HepG2 (cell line): Measurements from ENCODE around the gene PACSIN1. TPM values are rescaled to one million over a fixed set of nuclear protein-coding genes. Genes with fewer than 3 reads are reported as not detected.

Experiments
- FIP1L1 ChIP-seq: fragments of 200-400 bp; formaldehyde crosslinking; IDR thresholded peaks from 2 replicates; pipeline ENCODE4 v1.6.1; 2018; ENCODE audit warnings: low read depth, mild to moderate bottlenecking, low read length, moderate library complexity, borderline replicate concordance; ENCODE audit not compliant: insufficient read depth
- MAX ChIP-seq: IDR thresholded peaks from 2 replicates; pipeline ENCODE4 v1.6.1; 2012; ENCODE audit warnings: inconsistent platforms
- MEF2D ChIP-seq: sonication (generic); formaldehyde crosslinking; IDR thresholded peaks from 2 replicates; pipeline ENCODE4 v1.5.1; 2020; ENCODE audit warnings: mild to moderate bottlenecking, missing genetic modification reagents
- NR2C2 ChIP-seq: sonication (generic); formaldehyde crosslinking; IDR thresholded peaks from 2 replicates; pipeline ENCODE4 v1.4.0; 2020; ENCODE audit warnings: missing genetic modification reagents, mild to moderate bottlenecking, moderate library complexity, borderline replicate concordance
- RELA ChIP-seq: sonication (generic); formaldehyde crosslinking; IDR thresholded peaks from 2 replicates; pipeline ENCODE4 v1.4.0; 2020; ENCODE audit warnings: missing genetic modification reagents
- SALL2 ChIP-seq: sonication (generic); formaldehyde crosslinking; IDR thresholded peaks from 2 replicates; pipeline ENCODE4 v1.8.1; 2023; ENCODE audit warnings: mild to moderate bottlenecking, missing genetic modification reagents, inconsistent platforms
- SRSF4 ChIP-seq: fragments of 200-400 bp; formaldehyde crosslinking; IDR thresholded peaks from one replicate; pipeline ENCODE4 v1.6.1; 2018; ENCODE audit warnings: mild to moderate bottlenecking, low read depth, low read length, moderate library complexity; ENCODE audit not compliant: poor library complexity, severe bottlenecking
- SRSF9 ChIP-seq: fragments of 200-400 bp; formaldehyde crosslinking; IDR thresholded peaks from 2 replicates; pipeline ENCODE4 v1.6.1; 2018; ENCODE audit warnings: borderline replicate concordance, mild to moderate bottlenecking, low read depth, low read length; ENCODE audit not compliant: insufficient read depth, poor library complexity, severe bottlenecking
- SYNCRIP ChIP-seq: fragments of 200-400 bp; formaldehyde crosslinking; IDR thresholded peaks from 2 replicates; pipeline ENCODE4 v1.6.1; 2018; ENCODE audit warnings: mild to moderate bottlenecking, low read depth, low read length; ENCODE audit not compliant: insufficient read depth
- ZBTB8A ChIP-seq: sonication (generic); formaldehyde crosslinking; IDR thresholded peaks from 2 replicates; pipeline ENCODE4 v1.4.0; 2020; ENCODE audit warnings: mild to moderate bottlenecking, low read depth, missing genetic modification reagents, borderline replicate concordance
- ZNF577 ChIP-seq: sonication (generic); formaldehyde crosslinking; IDR thresholded peaks from 2 replicates; pipeline ENCODE4 v1.4.0; 2020; ENCODE audit warnings: mild to moderate bottlenecking, low read depth, missing genetic modification reagents, borderline replicate concordance
- ZNF609 ChIP-seq: sonication (generic); formaldehyde crosslinking; IDR thresholded peaks from 2 replicates; pipeline ENCODE4 v1.4.0; 2020; ENCODE audit warnings: mild to moderate bottlenecking, missing genetic modification reagents, borderline replicate concordance
- ZNF879 ChIP-seq: sonication (generic); formaldehyde crosslinking; IDR thresholded peaks from 2 replicates; pipeline ENCODE4 v1.8.1; 2023; ENCODE audit warnings: missing genetic modification reagents
- ZSCAN25 ChIP-seq: sonication (generic); formaldehyde crosslinking; IDR thresholded peaks from 2 replicates; pipeline ENCODE4 v1.8.0; 2022; ENCODE audit warnings: mild to moderate bottlenecking, missing genetic modification reagents
- ZSCAN9 ChIP-seq: IDR thresholded peaks from 2 replicates; pipeline ENCODE4 v1.6.1; 2016; ENCODE audit warnings: borderline replicate concordance
- polyA plus RNA-seq, 8 experiments: library from polyadenylated mRNA; depleted of rRNA in 3 of 8; stranded (reverse) in 7 of 8; unstranded in 1 of 8; fragments of >200 nt; fragmentation: Illumina TruSeq in 4 of 8; extraction: Trizol in 4 of 8; gene quantifications; 2 replicates each; pipeline versions ENCODE4 v1.2.1 to v1.2.3, GENCODE V29; 2011 to 2016; ENCODE audit warnings: low read depth in 4 of 8, missing spikeins in 1 of 8, mixed read lengths in 1 of 8; ENCODE audit not compliant: insufficient read depth in 1 of 8
- total RNA-seq, 5 experiments: library from RNA; depleted of rRNA; stranded (reverse); fragments of >200 nt; fragmentation: Illumina TruSeq; extraction: Trizol; gene quantifications; 2 replicates each; pipeline ENCODE4 v1.2.3, GENCODE V29; 2016; ENCODE audit warnings: low read depth in 1 of 5
- TF ChIP-seq, protein P1 (sequence below): IDR thresholded peaks from 2 replicates; pipeline ENCODE4 v1.6.1; 2016; ENCODE audit warnings: control low read depth
- TF ChIP-seq, protein P2 (sequence below): sonication (generic); formaldehyde crosslinking; IDR thresholded peaks from 2 replicates; pipeline ENCODE4 v1.4.0; 2020; ENCODE audit warnings: missing genetic modification reagents
- TF ChIP-seq, protein P3 (sequence below): sonication (generic); formaldehyde crosslinking; IDR thresholded peaks from 2 replicates; pipeline ENCODE4 v1.4.0; 2020; ENCODE audit warnings: missing genetic modification reagents

The PACSIN1 gene
- total and polyA plus RNA-seq, 2 of the 13 experiments (the other 11 are each of a cell fraction or from before 2014, with no cell fraction given) = not detected

- TF ChIP-seq SALL2 (CRISPR knock-in tag) = no peak; the same call in 1 of the 2 replicates
- no peak for TF ChIP-seq ZNF577 (CRISPR knock-in tag)
- peak; percentile 43; the same call in 1 of the 2 replicates for TF ChIP-seq MAX
- no peak for TF ChIP-seq SRSF4
- no peak for TF ChIP-seq SYNCRIP
- TF ChIP-seq ZBTB8A (CRISPR knock-in tag) = no peak
- TF ChIP-seq, protein P1, sequence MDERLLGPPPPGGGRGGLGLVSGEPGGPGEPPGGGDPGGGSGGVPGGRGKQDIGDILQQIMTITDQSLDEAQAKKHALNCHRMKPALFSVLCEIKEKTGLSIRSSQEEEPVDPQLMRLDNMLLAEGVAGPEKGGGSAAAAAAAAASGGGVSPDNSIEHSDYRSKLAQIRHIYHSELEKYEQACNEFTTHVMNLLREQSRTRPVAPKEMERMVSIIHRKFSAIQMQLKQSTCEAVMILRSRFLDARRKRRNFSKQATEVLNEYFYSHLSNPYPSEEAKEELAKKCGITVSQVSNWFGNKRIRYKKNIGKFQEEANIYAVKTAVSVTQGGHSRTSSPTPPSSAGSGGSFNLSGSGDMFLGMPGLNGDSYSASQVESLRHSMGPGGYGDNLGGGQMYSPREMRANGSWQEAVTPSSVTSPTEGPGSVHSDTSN (CRISPR knock-in tag) = peak; percentile 63; the same call in 1 of the 2 replicates
- no peak for TF ChIP-seq ZSCAN9 (CRISPR knock-in tag)
- no peak for TF ChIP-seq FIP1L1
- no peak for TF ChIP-seq ZNF879 (CRISPR knock-in tag)
- peak; percentile 73 for TF ChIP-seq NR2C2
- TF ChIP-seq ZNF609 (CRISPR knock-in tag) = peak; percentile 86; the same call in 1 of the 2 replicates
- TF ChIP-seq, protein P2, sequence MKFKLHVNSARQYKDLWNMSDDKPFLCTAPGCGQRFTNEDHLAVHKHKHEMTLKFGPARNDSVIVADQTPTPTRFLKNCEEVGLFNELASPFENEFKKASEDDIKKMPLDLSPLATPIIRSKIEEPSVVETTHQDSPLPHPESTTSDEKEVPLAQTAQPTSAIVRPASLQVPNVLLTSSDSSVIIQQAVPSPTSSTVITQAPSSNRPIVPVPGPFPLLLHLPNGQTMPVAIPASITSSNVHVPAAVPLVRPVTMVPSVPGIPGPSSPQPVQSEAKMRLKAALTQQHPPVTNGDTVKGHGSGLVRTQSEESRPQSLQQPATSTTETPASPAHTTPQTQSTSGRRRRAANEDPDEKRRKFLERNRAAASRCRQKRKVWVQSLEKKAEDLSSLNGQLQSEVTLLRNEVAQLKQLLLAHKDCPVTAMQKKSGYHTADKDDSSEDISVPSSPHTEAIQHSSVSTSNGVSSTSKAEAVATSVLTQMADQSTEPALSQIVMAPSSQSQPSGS (CRISPR knock-in tag) = peak; percentile 59; the same call in 1 of the 2 replicates
- TF ChIP-seq SRSF9 = no peak
- TF ChIP-seq, protein P3, sequence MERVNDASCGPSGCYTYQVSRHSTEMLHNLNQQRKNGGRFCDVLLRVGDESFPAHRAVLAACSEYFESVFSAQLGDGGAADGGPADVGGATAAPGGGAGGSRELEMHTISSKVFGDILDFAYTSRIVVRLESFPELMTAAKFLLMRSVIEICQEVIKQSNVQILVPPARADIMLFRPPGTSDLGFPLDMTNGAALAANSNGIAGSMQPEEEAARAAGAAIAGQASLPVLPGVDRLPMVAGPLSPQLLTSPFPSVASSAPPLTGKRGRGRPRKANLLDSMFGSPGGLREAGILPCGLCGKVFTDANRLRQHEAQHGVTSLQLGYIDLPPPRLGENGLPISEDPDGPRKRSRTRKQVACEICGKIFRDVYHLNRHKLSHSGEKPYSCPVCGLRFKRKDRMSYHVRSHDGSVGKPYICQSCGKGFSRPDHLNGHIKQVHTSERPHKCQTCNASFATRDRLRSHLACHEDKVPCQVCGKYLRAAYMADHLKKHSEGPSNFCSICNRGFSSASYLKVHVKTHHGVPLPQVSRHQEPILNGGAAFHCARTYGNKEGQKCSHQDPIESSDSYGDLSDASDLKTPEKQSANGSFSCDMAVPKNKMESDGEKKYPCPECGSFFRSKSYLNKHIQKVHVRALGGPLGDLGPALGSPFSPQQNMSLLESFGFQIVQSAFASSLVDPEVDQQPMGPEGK (CRISPR knock-in tag) = peak; percentile 62; the same call in 1 of the 2 replicates
- 0 out of 2 replicates have a peak, but pooled peaks have one; percentile 24 for TF ChIP-seq ZSCAN25 (CRISPR knock-in tag)
- peak; percentile 23; the same call in 1 of the 2 replicates for TF ChIP-seq MEF2D (CRISPR knock-in tag)
- TF ChIP-seq RELA (CRISPR knock-in tag) = no peak
Measured at GRCh38 chr6:34560366-34561226, 94.7 kb downstream of the PACSIN1 start (continued).
